ENCODE results near the gene UNC13D. TPM values are rescaled to one million over a fixed set of nuclear protein-coding genes. Genes with fewer than 3 reads are reported as not detected.

The UNC13D gene
- total and polyA plus RNA-seq, 9 of the 15 experiments (the other 6 are each of a cell fraction or from before 2014, with no cell fraction given): 0.86 to 244 (median 69.2) TPM

DNA sequence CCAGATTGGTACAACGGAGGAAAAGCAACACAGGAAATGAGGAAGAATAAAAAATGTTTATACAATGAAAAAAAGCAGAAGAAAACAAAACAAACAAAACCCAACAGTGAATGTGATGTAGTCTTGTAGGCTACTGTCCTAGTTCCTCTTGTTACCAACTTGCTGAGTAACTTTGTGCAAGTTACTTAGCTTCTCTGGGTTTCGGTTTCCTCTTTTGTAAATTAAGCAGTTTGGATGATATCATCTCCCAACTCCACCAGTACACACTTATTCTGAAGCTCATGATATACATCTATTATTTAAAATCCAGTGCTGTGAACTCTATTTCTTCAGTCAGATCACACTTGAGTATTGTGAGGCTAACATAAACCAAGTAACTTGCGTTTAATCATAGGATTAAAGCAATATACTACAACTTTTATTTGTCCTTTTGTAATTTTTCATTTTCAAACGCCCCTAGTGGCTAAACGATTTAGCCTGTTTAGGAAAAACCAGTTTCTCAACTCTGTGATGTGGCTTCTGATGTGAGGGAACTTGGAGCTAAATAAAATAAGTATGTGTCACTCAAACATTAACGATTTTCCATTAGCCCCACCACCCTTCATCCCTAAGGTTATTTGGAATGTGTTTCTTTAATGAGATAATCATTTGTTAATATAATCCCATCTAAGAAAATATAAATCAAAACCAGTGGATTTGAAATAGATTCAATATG is 61.0 kb downstream of the UNC13D start (continued):
- TF ChIP-seq CTCF (IDR thresholded peaks at IDR 0.05 in 2 of 3, conservative IDR thresholded peaks at IDR 0.05 in 1 of 3; ENCODE audit: insufficient read depth in 2 of 3, low read depth in 1 of 3, low read length in 3 of 3) (peak; percentile 32 to 68 (median 65); a peak in 5 of 6 replicates), ZNF124 (CRISPR knock-in tag; IDR thresholded peaks at IDR 0.05) (no peak), CBFB (CRISPR knock-in tag; IDR thresholded peaks at IDR 0.05) (no peak), MGA (IDR thresholded peaks at IDR 0.05) (no peak), C11orf30 (IDR thresholded peaks at IDR 0.05; ENCODE audit: low read depth) (no peak), ZMIZ1 (IDR thresholded peaks at IDR 0.05; ENCODE audit: low read depth in 2 of 2, low read length in 2 of 2) (no peak), ZNF589 (CRISPR knock-in tag; IDR thresholded peaks at IDR 0.05; ENCODE audit: low read depth) (no peak), MTA1 (IDR thresholded peaks at IDR 0.05; ENCODE audit: borderline replicate concordance) (no peak), TCF3 (CRISPR knock-in tag; IDR thresholded peaks at IDR 0.05) (no peak), ZNF561 (CRISPR knock-in tag; conservative IDR thresholded peaks at IDR 0.05) (no peak), POLR2A (conservative IDR thresholded peaks at IDR 0.05) (no peak)
